Mucosa of descending colon (tissue), 3 donors: Measurements from ENCODE around the gene GLT6D1. TPM values are rescaled to one million over a fixed set of nuclear protein-coding genes. Genes with fewer than 3 reads are reported as not detected.
"Not testable (repeated sequence)": the region's sequence is repeated elsewhere in the genome, so short reads cannot be mapped to it uniquely, and the experiment has no call there.

Experiments
- ATAC-seq: fragments of 200-7000 bp; cut with Tn5 transposase; one replicate; pipeline ENCODE4 v1.9.1; 2020; ENCODE audit warnings: mild to moderate bottlenecking, moderate library complexity
- DNase-seq, 3 donors: peaks; one replicate each; pipeline ENCODE4 v3.0.0-alpha.2; 2020
- H3K36me3 ChIP-seq: fragments of 200-600 bp; one replicate; pipeline ENCODE4 v1.8.0; 2021; ENCODE audit warnings: low read depth, mild to moderate bottlenecking
- H3K4me1 ChIP-seq: fragments of 200-600 bp; one replicate; pipeline ENCODE4 v1.8.0; 2021; ENCODE audit warnings: low read depth, mild to moderate bottlenecking
- H3K4me3 ChIP-seq: fragments of 200-600 bp; one replicate; pipeline ENCODE4 v1.8.0; 2021; ENCODE audit warnings: mild to moderate bottlenecking
- H3K9me3 ChIP-seq: fragments of 200-600 bp; one replicate; pipeline ENCODE4 v1.8.0; 2021; ENCODE audit warnings: mild to moderate bottlenecking
- intact Hi-C, 2 donors: fragments of 100-400 bp; cut with DNase I in 1 of 2; cut with micrococcal nuclease in 1 of 2; formaldehyde crosslinking; loops; one replicate each; pipeline versions ENCODE4 v1.11.0 to v1.11.1; 2022; cut with DNase I, micrococcal nuclease
- total RNA-seq, 3 donors: library from RNA; stranded (reverse); fragmentation: NEBNext Ultra II Directional in 2 of 3; extraction: Animal tissue kit (Norgen Biotek cat#: 25700) in 2 of 3; gene quantifications; one replicate each; pipeline versions ENCODE4 v1.2.1 to v1.2.4, GENCODE V29; 2021 to 2023
- TF ChIP-seq, protein P1 (sequence below): fragments of 200-600 bp; IDR thresholded peaks from one replicate; pipeline ENCODE4 v1.8.0; 2022; ENCODE audit warnings: antibody characterized with exemption, mild to moderate bottlenecking
- donor health status: DM: no; HTN: no; CAD: no; lungs with moderate emphysema.
- donor health status: DM: no; HTN: no; CAD: no.
- donor health status: DM: no; HTN: yes; CAD: no.

GLT6D1 gene
- total RNA-seq, 3 donors from 2014 or later = not detected

DNA sequence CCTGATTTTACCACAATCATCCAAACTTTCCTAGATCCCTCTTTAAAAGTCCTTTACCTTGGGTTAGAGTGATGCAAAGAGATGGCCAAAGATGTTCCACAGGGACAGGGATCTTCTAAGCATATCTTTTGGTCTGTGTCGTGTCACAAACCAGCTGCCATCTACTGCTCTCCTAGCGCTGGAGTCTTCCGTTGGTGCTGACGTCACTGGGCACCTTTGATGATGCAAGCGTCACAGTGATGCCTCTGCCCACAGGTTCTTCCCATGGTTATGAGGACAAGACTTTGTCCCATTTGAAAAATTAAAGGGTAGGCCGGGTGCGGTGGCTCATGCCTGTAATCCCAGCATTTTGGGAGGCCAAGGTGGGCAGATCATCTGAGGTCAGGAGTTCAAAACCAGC is 1.7 kb upstream of the GLT6D1 start:
- H3K9me3 ChIP-seq = peaks cover 18% of the 10 kb centered on the region
- DNase-seq (no peak), ATAC-seq (no peak)
- TF ChIP-seq, protein P1, sequence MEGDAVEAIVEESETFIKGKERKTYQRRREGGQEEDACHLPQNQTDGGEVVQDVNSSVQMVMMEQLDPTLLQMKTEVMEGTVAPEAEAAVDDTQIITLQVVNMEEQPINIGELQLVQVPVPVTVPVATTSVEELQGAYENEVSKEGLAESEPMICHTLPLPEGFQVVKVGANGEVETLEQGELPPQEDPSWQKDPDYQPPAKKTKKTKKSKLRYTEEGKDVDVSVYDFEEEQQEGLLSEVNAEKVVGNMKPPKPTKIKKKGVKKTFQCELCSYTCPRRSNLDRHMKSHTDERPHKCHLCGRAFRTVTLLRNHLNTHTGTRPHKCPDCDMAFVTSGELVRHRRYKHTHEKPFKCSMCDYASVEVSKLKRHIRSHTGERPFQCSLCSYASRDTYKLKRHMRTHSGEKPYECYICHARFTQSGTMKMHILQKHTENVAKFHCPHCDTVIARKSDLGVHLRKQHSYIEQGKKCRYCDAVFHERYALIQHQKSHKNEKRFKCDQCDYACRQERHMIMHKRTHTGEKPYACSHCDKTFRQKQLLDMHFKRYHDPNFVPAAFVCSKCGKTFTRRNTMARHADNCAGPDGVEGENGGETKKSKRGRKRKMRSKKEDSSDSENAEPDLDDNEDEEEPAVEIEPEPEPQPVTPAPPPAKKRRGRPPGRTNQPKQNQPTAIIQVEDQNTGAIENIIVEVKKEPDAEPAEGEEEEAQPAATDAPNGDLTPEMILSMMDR = no peak
- intact Hi-C loops = no loop called here
- H3K4me3 ChIP-seq = no peak overlapping the region
- no peaks in the 10 kb centered on the region for H3K36me3 ChIP-seq
- H3K4me1 ChIP-seq = no peaks in the 10 kb centered on the region

- DNase-seq, intact Hi-C loops, ATAC-seq, H3K9me3 ChIP-seq, H3K4me3 ChIP-seq, H3K4me1 ChIP-seq, H3K36me3 ChIP-seq: not testable (repeated sequence)
Observed at GRCh38 chr9:135636930-135637530, 2.3 kb downstream of the GLT6D1 start.

DNA sequence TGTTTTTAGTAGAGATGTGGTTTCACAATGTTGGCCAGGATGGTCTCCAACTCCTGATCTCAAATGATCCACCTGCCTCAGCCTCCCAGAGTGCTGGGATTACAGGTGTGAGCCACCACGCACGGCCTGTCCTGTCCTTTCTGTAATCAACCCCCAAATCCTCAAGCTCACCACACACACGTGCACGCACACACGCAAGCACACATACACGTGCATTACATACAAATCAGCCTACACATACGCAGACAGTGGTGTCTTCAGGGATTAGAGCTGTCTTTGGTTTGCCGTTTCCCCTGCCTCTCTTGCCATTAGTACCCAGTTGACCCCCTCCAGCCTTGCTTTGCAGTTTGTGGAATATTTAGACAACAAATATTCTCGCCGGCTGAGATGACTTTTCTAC is 6.5 kb downstream of the GLT6D1 start:
- ATAC-seq (no peak), DNase-seq (no peak)
- Histone ChIP-seq H3K36me3 (no peaks in the 10 kb centered on the region), H3K4me3 (no peak overlapping the region), H3K9me3 (peaks cover 7% of the 10 kb centered on the region), H3K4me1 (no peaks in the 10 kb centered on the region)
- TF ChIP-seq, protein P1 = no peak
- intact Hi-C loops = no loop called here

GRCh38 chr9:135624282-135624681 is 15.1 kb downstream of the GLT6D1 start:
- Histone ChIP-seq H3K36me3 (no peaks in the 10 kb centered on the region), H3K9me3 (peaks cover 11% of the 10 kb centered on the region), H3K4me3 (no peak overlapping the region), H3K4me1 (no peaks in the 10 kb centered on the region)
- intact Hi-C loops = no loop called here
- no peak for ATAC-seq
- no peak for DNase-seq
- TF ChIP-seq, protein P1 = no peak

DNA sequence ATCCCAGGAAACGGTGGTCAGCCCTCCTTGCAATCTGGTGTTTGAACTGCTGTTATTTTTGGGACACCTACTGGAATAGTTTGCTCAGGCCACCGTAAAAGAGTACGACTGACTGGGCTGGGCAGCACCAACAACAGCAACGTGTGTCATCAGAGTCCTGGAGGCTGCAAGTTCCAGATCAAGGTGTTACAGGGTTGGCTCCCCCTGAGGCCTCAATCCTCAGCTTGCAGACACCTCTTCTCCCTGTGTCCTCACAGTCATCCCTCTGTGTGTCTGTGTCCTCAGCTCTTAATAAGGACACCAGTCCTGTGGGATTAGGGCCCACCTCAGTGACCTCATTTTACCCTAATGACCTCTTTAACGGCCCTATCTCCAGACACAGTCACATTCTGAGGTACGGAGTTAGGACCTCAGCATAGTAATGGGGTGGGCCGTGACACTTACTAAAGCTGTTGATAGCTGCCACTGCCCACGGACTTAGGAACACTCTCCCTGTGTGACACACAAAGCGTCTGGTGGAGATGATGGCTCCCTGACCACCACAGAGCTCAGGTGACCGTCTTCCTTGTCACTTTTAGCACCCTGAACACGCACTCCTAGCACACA is 16.8 kb downstream of the GLT6D1 start:
- no peaks in the 10 kb centered on the region for H3K36me3 ChIP-seq
- peaks cover 4% of the 10 kb centered on the region for H3K9me3 ChIP-seq
- DNase-seq = no peak
- no peak for ATAC-seq
- no peak overlapping the region for H3K4me3 ChIP-seq
- no peaks in the 10 kb centered on the region for H3K4me1 ChIP-seq
- intact Hi-C loops = no loop called here
- TF ChIP-seq, protein P1 = no peak

GRCh38 chr9:135620558-135620957 is 18.8 kb downstream of the GLT6D1 start:
- DNase-seq = no peak
- Histone ChIP-seq H3K9me3 (no peaks in the 10 kb centered on the region), H3K4me1 (no peaks in the 10 kb centered on the region), H3K4me3 (no peak overlapping the region), H3K36me3 (no peaks in the 10 kb centered on the region)
- intact Hi-C loops = no loop called here
- TF ChIP-seq, protein P1 = no peak
- ATAC-seq = no peak
